22Rv1 (cell line): ENCODE results near the gene SREK1IP1.

Experiments used
- CTCF ChIP-seq: fragments of 450-650 bp; IDR thresholded peaks from 2 replicates; pipeline ENCODE4 v1.5.1; 2017; ENCODE audit warnings: mild to moderate bottlenecking
- ZFX ChIP-seq: fragments of 450-650 bp; IDR thresholded peaks from 2 replicates; pipeline ENCODE4 v1.6.1; 2017; ENCODE audit warnings: antibody characterized with exemption, borderline replicate concordance

- TF ChIP-seq CTCF (no peak), ZFX (no peak)
These were observed 9.6 kb downstream of the SREK1IP1 start for GRCh38 chr5:64758901-64759300.
